ENCODE data around the gene NKIRAS1.
"Not testable (repeated sequence)": the region's sequence is repeated elsewhere in the genome, so short reads cannot be mapped to it uniquely, and the experiment has no call there.

NKIRAS1 gene

GRCh38 chr3:23884481-23884880 lies 32.3 kb downstream of the NKIRAS1 start:
- TF ChIP-seq CTCF (IDR thresholded peaks at IDR 0.05; ENCODE audit: low read depth, low read length, missing control alignments): peak; percentile 30
- in situ Hi-C loops (cut with HindIII; ENCODE audit: low sequenced_read_pairs): no loop called here

GRCh38 chr3:23882487-23882918 lies 34.3 kb downstream of the NKIRAS1 start:
- no peak for TF ChIP-seq CTCF (IDR thresholded peaks at IDR 0.05; ENCODE audit: low read depth, low read length, missing control alignments)
- no peak for DNase-seq (ENCODE audit: low read depth)
- in situ Hi-C loops (cut with HindIII; ENCODE audit: low sequenced_read_pairs): no loop called here
- H3K4me3 ChIP-seq (ENCODE audit: low read depth, low read length): no peak overlapping the region

More at GRCh38 chr3:23884481-23884880, 32.3 kb downstream of the NKIRAS1 start:
- H3K4me3 ChIP-seq (ENCODE audit: low read depth, low read length): no peak overlapping the region
- no peak for DNase-seq (ENCODE audit: low read depth)

GRCh38 chr3:23881993-23882392 lies 34.8 kb downstream of the NKIRAS1 start:
- DNase-seq (ENCODE audit: low read depth); in situ Hi-C loops (cut with HindIII; ENCODE audit: low sequenced_read_pairs); H3K4me3 ChIP-seq (ENCODE audit: low read depth, low read length): not testable (repeated sequence)

GRCh38 chr3:23880703-23881339 lies 36.0 kb downstream of the NKIRAS1 start:
- no peak for DNase-seq (ENCODE audit: low read depth)
- no peak for TF ChIP-seq CTCF (IDR thresholded peaks at IDR 0.05; ENCODE audit: low read depth, low read length, missing control alignments)
- no peak overlapping the region for H3K4me3 ChIP-seq (ENCODE audit: low read depth, low read length)
- in situ Hi-C loops (cut with HindIII; ENCODE audit: low sequenced_read_pairs): no loop called here

DNA sequence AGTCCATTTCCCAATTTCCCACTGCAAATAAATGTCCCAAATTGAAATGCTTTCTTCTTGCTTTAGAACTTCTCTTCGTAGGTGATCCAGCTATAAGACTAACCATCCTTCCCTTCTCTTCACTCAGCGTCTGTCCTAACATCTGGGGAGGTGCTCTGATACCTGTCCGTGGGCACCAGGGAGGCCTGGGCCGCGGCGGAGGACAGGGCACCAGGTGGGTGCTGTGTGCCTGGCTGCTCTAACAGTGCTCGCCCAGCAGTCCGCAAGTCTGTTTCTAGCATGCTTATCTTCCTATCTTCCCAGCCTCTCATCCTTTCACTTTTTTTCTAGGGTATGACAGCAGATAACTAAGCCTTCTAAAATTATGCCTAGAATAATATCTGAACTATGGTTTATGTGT lies 37.3 kb downstream of the NKIRAS1 start:
- no peak for DNase-seq (ENCODE audit: low read depth)
- in situ Hi-C loops (cut with HindIII; ENCODE audit: low sequenced_read_pairs): no loop called here
- no peak overlapping the region for H3K4me3 ChIP-seq (ENCODE audit: low read depth, low read length)
- no peak for TF ChIP-seq CTCF (IDR thresholded peaks at IDR 0.05; ENCODE audit: low read depth, low read length, missing control alignments)

GRCh38 chr3:23877329-23877980 lies 39.3 kb downstream of the NKIRAS1 start:
- no peak for TF ChIP-seq CTCF (IDR thresholded peaks at IDR 0.05; ENCODE audit: low read depth, low read length, missing control alignments)
- peak; percentile 23 for DNase-seq (ENCODE audit: low read depth)
- H3K4me3 ChIP-seq (ENCODE audit: low read depth, low read length): no peak overlapping the region
- in situ Hi-C loops (cut with HindIII; ENCODE audit: low sequenced_read_pairs): no loop called here

- in situ Hi-C loops (cut with HindIII; ENCODE audit: low sequenced_read_pairs): no loop called here
- no peak overlapping the region for H3K4me3 ChIP-seq (ENCODE audit: low read depth, low read length)
- DNase-seq (ENCODE audit: low read depth): no peak
- TF ChIP-seq CTCF (IDR thresholded peaks at IDR 0.05; ENCODE audit: low read depth, low read length, missing control alignments): no peak
These were observed 39.9 kb downstream of the NKIRAS1 start for GRCh38 chr3:23876923-23877322.

All from astrocyte of the cerebellum (primary cell).